Uterus (tissue), 4 donors: ENCODE measurements around the gene NAGPA. TPM values are rescaled to one million over a fixed set of nuclear protein-coding genes. Genes with fewer than 3 reads are reported as not detected.
"Not testable (repeated sequence)": the region's sequence is repeated elsewhere in the genome, so short reads cannot be mapped to it uniquely, and the experiment has no call there.

ENCODE experiments used
- DNase-seq, 2 donors: peaks; one replicate each; pipeline ENCODE4 v3.0.0-alpha.2; 2019 to 2020
- H3K27ac ChIP-seq, 2 donors: fragments of 200-600 bp; sonication (generic); 1 replicate in 1 of 2; 2 replicates in 1 of 2; pipeline ENCODE4 v1.5.1; 2016 to 2018
- H3K27me3 ChIP-seq, 2 donors: fragments of 200-600 bp; sonication (generic); one replicate each; pipeline ENCODE4 v1.5.1; 2018 to 2019; ENCODE audit warnings: control low read depth in 1 of 2
- H3K36me3 ChIP-seq, 2 donors: fragments of 200-600 bp; sonication (generic); one replicate each; pipeline ENCODE4 v1.5.1; 2019; ENCODE audit warnings: control low read depth in 1 of 2
- H3K4me1 ChIP-seq, 2 donors: fragments of 200-600 bp; sonication (generic); one replicate each; pipeline ENCODE4 v1.5.1; 2018 to 2019; ENCODE audit warnings: control low read depth in 1 of 2
- H3K4me3 ChIP-seq, 2 donors: fragments of 200-600 bp; sonication (generic); 1 replicate in 1 of 2; 2 replicates in 1 of 2; pipeline ENCODE4 v1.5.1; 2018 to 2019; ENCODE audit warnings: mild to moderate bottlenecking in 1 of 2
- H3K9me3 ChIP-seq, 2 donors: fragments of 200-600 bp; sonication (generic); one replicate each; pipeline ENCODE4 v1.5.1; 2019; ENCODE audit warnings: control low read depth in 1 of 2
- POLR2A ChIP-seq, 2 donors: fragments of 450-650 bp; IDR thresholded peaks; one replicate each; pipeline ENCODE4 v1.6.1; 2016; ENCODE audit warnings: antibody characterized with exemption in 2 of 2, mild to moderate bottlenecking in 1 of 2, moderate library complexity in 1 of 2
- intact Hi-C: fragments of 100-400 bp; cut with DNase I; formaldehyde crosslinking; loops from one replicate; pipeline ENCODE4 v1.15.1; 2023; ENCODE audit warnings: low total_unique reads
- total RNA-seq, 4 donors: library from RNA; depleted of rRNA in 3 of 4; stranded (reverse); fragments of >200 nt in 3 of 4; gene quantifications; one replicate each; pipeline versions ENCODE4 v1.1.0 to v1.2.4, GENCODE V29; 2014 to 2023
- TF ChIP-seq, protein P1 (sequence below), 4 experiments: fragments of 200-600 bp in 2 of 4; fragments of 450-650 bp in 2 of 4; sonication (generic) in 2 of 4; IDR thresholded peaks; one replicate each; pipeline ENCODE4 v1.5.1; 2016 to 2019; ENCODE audit warnings: antibody characterized with exemption in 4 of 4, mild to moderate bottlenecking in 2 of 4, moderate library complexity in 1 of 4
- donor health status: DM: yes; HTN: yes; CAD: no.

The NAGPA gene, protein sequence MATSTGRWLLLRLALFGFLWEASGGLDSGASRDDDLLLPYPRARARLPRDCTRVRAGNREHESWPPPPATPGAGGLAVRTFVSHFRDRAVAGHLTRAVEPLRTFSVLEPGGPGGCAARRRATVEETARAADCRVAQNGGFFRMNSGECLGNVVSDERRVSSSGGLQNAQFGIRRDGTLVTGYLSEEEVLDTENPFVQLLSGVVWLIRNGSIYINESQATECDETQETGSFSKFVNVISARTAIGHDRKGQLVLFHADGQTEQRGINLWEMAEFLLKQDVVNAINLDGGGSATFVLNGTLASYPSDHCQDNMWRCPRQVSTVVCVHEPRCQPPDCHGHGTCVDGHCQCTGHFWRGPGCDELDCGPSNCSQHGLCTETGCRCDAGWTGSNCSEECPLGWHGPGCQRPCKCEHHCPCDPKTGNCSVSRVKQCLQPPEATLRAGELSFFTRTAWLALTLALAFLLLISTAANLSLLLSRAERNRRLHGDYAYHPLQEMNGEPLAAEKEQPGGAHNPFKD
- total RNA-seq, result 10 to 100 TPM in 1 of 4 donors, 1 to 10 TPM in 2, under 1 TPM in 1; 0.29 to 11.3 (median 8.2) TPM

DNA sequence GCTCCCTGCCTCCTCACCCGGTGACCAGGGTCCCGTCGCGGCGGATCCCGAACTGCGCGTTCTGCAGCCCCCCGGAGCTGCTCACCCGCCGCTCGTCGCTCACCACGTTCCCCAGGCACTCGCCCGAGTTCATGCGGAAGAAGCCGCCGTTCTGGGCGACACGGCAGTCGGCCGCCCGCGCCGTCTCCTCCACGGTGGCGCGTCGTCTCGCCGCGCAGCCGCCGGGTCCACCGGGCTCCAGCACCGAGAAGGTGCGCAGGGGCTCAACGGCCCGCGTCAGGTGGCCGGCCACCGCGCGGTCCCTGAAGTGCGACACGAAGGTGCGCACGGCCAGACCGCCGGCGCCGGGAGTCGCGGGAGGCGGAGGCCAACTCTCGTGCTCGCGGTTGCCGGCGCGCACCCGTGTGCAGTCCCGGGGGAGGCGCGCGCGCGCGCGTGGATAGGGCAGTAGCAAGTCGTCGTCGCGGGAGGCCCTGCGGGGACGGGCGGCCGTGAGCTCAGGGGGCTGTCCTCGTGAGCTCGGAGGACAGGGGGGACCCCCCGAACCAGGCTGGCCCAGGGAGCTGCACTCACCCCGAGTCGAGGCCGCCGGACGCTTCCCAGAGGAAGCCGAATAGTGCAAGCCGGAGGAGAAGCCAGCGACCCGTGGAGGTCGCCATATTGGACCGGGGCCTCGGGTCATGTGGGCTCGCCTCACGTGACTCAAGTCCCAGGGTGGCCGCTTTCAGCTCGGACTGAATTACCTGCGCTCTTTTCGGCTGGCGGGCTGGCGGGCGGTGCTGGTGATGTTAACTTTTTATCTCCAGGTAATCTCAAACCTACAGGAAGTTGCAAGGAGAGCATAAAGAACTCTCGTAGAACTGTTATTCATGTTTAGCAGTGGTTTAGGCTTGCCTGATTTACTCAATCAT is at the start of gene NAGPA:
Gene NAGPA (minus strand): TSS at position 680 of the 911 bp plus-strand sequence. CDS start 21 bp downstream, at position 659.
- DNase-seq, result peak; percentile 87 to 89
- peak within 1 kb of the TSS; percentile 56 to 63 for H3K4me3 ChIP-seq
- H3K4me1 ChIP-seq, result peaks cover 0 to 7% of the 10 kb centered on the region in 2 donors
- peak within 1 kb of the TSS; percentile 46 for H3K27ac ChIP-seq
- no peaks in the 10 kb centered on the region for H3K9me3 ChIP-seq
- H3K27me3 ChIP-seq, result no peaks in the 10 kb centered on the region
- TF ChIP-seq, protein P1, sequence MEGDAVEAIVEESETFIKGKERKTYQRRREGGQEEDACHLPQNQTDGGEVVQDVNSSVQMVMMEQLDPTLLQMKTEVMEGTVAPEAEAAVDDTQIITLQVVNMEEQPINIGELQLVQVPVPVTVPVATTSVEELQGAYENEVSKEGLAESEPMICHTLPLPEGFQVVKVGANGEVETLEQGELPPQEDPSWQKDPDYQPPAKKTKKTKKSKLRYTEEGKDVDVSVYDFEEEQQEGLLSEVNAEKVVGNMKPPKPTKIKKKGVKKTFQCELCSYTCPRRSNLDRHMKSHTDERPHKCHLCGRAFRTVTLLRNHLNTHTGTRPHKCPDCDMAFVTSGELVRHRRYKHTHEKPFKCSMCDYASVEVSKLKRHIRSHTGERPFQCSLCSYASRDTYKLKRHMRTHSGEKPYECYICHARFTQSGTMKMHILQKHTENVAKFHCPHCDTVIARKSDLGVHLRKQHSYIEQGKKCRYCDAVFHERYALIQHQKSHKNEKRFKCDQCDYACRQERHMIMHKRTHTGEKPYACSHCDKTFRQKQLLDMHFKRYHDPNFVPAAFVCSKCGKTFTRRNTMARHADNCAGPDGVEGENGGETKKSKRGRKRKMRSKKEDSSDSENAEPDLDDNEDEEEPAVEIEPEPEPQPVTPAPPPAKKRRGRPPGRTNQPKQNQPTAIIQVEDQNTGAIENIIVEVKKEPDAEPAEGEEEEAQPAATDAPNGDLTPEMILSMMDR (IDR thresholded peaks at IDR 0.05), result no peak
- no peak for TF ChIP-seq POLR2A (IDR thresholded peaks at IDR 0.05)
- H3K36me3 ChIP-seq, result no peaks in the 10 kb centered on the region
- intact Hi-C loops, result no loop called here

DNA sequence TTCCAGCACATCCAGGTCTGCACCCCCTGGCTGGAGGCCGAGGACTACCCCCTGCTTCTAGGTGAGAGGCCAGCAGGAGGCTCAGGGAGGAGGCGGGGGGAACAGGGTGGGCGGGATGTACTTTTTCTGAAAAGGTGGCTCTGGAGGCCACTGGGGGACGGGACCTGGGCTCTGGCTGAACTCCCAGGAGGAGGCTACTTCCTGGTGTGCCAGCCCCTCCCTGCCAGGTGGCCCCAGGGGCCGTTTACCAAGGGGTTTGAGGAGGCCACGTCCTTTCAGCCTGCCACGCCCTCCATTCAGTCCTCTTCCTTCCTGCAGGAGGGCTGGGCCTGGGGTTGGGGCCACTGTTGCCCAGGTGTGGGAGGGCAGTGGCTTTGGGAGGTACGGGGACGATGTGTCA is 47.3 kb upstream of the NAGPA start:
- H3K4me3 ChIP-seq, H3K36me3 ChIP-seq, DNase-seq, intact Hi-C loops, H3K9me3 ChIP-seq, H3K27ac ChIP-seq, H3K27me3 ChIP-seq, H3K4me1 ChIP-seq: not testable (repeated sequence)

DNA sequence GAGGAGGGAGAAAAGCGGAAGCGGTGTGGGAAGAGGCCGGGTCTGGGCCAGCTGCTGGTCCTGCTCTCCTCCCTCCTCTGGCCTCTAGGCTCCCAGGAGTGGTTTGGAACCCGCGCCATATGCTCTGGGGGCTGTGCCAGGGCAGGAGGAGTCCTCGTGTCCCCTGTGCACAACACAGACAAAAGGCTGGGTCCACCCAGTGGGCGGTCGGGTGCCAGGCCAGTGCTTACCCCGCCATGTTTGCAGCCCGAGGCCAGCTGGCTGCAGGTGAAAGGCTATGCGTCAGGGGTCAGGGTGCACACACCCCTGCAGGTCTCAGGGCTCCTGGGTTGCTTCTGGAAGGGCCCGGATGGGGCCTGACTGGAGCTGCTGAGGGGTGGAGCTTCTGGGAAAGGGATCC is 46.7 kb upstream of the NAGPA start:
- DNase-seq, H3K4me1 ChIP-seq, H3K27me3 ChIP-seq, H3K36me3 ChIP-seq, H3K27ac ChIP-seq, H3K4me3 ChIP-seq, intact Hi-C loops, H3K9me3 ChIP-seq: not testable (repeated sequence)

DNA sequence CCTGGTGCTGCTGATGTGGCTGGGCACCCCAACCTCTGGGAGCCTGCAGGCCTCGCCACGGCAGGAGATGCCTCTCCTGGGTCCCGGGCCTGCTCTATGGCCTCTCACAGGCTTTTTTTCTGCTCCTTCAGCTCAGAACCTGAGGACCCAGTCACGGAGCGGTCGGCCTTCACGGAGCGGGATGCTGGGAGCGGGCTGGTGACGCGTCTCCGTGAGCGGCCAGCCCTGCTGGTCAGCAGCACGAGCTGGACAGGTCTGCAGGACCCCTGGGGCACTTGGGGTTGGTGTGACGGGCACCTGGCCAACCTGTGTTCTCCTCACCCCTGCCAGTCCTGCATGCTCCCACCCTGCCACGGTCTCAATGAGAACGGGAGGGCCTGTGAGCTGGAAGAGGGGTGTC is 44.9 kb upstream of the NAGPA start:
- H3K27me3 ChIP-seq, result no peaks in the 10 kb centered on the region
- H3K36me3 ChIP-seq, result no peaks in the 10 kb centered on the region
- H3K4me3 ChIP-seq, result no peak overlapping the region
- H3K4me1 ChIP-seq, result no peaks in the 10 kb centered on the region
- intact Hi-C loops, result no loop called here
- TF ChIP-seq POLR2A (IDR thresholded peaks at IDR 0.05), result no peak
- TF ChIP-seq, protein P1 (IDR thresholded peaks at IDR 0.05), result no peak
- H3K9me3 ChIP-seq, result no peaks in the 10 kb centered on the region
- DNase-seq, result no peak
- H3K27ac ChIP-seq, result no peak overlapping the region

DNA sequence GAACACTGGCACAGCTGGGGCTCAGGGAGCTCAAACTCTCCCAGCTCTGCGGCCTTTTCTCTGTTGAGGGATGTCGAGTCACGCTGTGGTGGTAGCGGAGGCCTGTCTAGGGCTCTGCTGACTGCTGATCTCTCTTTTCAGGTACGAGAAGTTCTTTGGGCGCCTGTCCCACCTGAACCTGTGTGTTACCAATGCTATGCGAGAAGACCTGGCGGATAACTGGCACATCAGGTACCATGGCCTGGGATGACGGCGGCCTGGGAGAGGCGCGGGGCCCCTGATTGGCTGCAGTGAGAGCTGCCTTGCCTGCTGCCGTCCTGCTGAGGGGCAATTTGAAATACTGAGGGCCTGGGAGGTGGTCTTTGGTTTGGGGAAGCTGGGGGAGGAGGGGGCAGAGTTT is 43.6 kb upstream of the NAGPA start:
- H3K36me3 ChIP-seq, result no peaks in the 10 kb centered on the region
- no peaks in the 10 kb centered on the region for H3K27me3 ChIP-seq
- no peak overlapping the region for H3K4me3 ChIP-seq
- no peaks in the 10 kb centered on the region for H3K9me3 ChIP-seq
- intact Hi-C loops, result no loop called here
- no peak for DNase-seq
- H3K27ac ChIP-seq, result no peak overlapping the region
- TF ChIP-seq, protein P1 (IDR thresholded peaks at IDR 0.05), result no peak
- TF ChIP-seq POLR2A (IDR thresholded peaks at IDR 0.05), result no peak
- no peaks in the 10 kb centered on the region for H3K4me1 ChIP-seq

DNA sequence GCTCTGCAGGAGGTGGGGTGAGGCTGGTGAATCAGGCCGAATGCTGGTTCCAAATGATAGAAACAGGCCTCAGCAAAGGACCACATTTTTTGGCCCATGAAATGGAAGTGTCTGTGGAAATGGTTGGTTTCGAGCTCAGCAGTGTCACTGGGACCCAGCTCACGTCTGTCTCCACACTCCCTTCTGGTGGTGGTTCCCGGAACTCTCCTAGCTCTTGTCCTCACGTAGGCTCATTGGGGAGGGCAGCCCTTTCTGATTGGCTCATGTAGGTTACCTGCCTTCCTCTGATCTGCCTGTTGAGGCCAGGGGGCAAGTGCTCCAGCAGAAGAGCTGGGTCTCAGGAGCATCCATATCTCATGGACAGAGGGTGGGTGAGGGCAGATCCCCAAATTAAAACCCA is 41.9 kb upstream of the NAGPA start:
- no peak for TF ChIP-seq POLR2A (IDR thresholded peaks at IDR 0.05)
- TF ChIP-seq, protein P1 (IDR thresholded peaks at IDR 0.05), result no peak
- no peak for DNase-seq
- Histone ChIP-seq H3K36me3 (no peaks in the 10 kb centered on the region), H3K4me1 (no peaks in the 10 kb centered on the region), H3K27me3 (no peaks in the 10 kb centered on the region), H3K4me3 (no peak overlapping the region), H3K9me3 (no peaks in the 10 kb centered on the region), H3K27ac (no peak overlapping the region)
- intact Hi-C loops, result no loop called here

DNA sequence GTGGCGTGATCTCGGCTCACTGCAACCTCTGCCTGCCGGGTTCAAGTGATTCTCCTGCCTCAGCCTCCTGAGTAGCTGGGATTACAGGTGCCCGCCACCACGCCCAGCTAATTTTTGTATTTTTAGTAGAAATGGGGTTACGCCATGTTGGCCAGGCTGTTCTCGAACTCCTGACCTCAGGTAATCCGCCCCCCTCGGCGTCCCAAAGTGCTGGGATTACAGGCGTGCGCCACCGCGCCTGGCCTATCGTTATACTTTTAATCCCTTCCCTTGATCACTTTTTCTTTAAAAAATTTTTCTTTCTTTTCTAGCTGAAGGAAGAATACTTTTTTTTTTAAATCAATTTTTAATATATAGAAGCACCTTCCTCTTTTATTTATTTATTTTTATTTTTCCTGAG is 40.0 kb upstream of the NAGPA start:
- DNase-seq, H3K27me3 ChIP-seq, H3K4me3 ChIP-seq, H3K27ac ChIP-seq, H3K9me3 ChIP-seq, H3K4me1 ChIP-seq, H3K36me3 ChIP-seq, intact Hi-C loops: not testable (repeated sequence)
